Lower leg skin (tissue), 4 donors: ENCODE results near the gene THADA. TPM values are rescaled to one million over a fixed set of nuclear protein-coding genes. Genes with fewer than 3 reads are reported as not detected.
A peak's percentile ranks its signal among the peaks of the same experiment; 100 is the strongest.

ENCODE experiments used
- DNase-seq, 2 donors: peaks; one replicate each; pipeline ENCODE4 v3.0.0-alpha.2; 2019; ENCODE audit warnings: low spot score in 2 of 2
- H3K4me3 ChIP-seq: fragments of 200-600 bp; sonication (generic); 2 replicates; pipeline ENCODE4 v1.5.1; 2017; ENCODE audit warnings: mild to moderate bottlenecking, low read depth; ENCODE audit not compliant: poor library complexity, severe bottlenecking
- POLR2A ChIP-seq, 2 donors: fragments of 450-650 bp; IDR thresholded peaks; one replicate each; pipeline ENCODE4 v1.6.1; 2016 to 2017; ENCODE audit warnings: antibody characterized with exemption in 2 of 2, mild to moderate bottlenecking in 1 of 2, moderate library complexity in 1 of 2
- WGBS, 2 donors: methylation state at CpG; one replicate each; pipeline ENCODE4 v1.1.5; 2018; 5-methylcytosine and 5-hydroxymethylcytosine counted together
- intact Hi-C: fragments of 100-400 bp; cut with DNase I; formaldehyde crosslinking; loops from one replicate; pipeline ENCODE4 v1.15.0; 2023; ENCODE audit warnings: low total_unique reads
- total RNA-seq, 4 donors: library from RNA; depleted of rRNA; stranded (reverse); fragments of >200 nt; gene quantifications; one replicate each; pipeline ENCODE4 v1.1.0, GENCODE V29; 2016
- TF ChIP-seq, protein P1 (sequence below), 3 donors: fragments of 450-650 bp; IDR thresholded peaks; one replicate each; pipeline ENCODE4 v1.5.1; 2016; ENCODE audit warnings: antibody characterized with exemption in 3 of 3, mild to moderate bottlenecking in 3 of 3, moderate library complexity in 2 of 3

THADA gene
- total RNA-seq, 4 donors from 2014 or later: 19.5 to 26.4 (median 22.2) TPM

- H3K4me3 ChIP-seq: no peak overlapping the region
- intact Hi-C loops: no loop called here
- 50 to 54% methylated on average over 3 of the region's 3 CpGs for WGBS, 2 donors
- DNase-seq: no peak
- TF ChIP-seq POLR2A (IDR thresholded peaks at IDR 0.05): no peak
- TF ChIP-seq, protein P1, sequence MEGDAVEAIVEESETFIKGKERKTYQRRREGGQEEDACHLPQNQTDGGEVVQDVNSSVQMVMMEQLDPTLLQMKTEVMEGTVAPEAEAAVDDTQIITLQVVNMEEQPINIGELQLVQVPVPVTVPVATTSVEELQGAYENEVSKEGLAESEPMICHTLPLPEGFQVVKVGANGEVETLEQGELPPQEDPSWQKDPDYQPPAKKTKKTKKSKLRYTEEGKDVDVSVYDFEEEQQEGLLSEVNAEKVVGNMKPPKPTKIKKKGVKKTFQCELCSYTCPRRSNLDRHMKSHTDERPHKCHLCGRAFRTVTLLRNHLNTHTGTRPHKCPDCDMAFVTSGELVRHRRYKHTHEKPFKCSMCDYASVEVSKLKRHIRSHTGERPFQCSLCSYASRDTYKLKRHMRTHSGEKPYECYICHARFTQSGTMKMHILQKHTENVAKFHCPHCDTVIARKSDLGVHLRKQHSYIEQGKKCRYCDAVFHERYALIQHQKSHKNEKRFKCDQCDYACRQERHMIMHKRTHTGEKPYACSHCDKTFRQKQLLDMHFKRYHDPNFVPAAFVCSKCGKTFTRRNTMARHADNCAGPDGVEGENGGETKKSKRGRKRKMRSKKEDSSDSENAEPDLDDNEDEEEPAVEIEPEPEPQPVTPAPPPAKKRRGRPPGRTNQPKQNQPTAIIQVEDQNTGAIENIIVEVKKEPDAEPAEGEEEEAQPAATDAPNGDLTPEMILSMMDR (IDR thresholded peaks at IDR 0.05): no peak
Observed at GRCh38 chr2:43469713-43470112, 126.1 kb downstream of the THADA start.

GRCh38 chr2:43469094-43469493 is 126.7 kb downstream of the THADA start:
- no peak for DNase-seq
- WGBS, 2 donors: 62 to 68% methylated on average over 3 of the region's 3 CpGs
- TF ChIP-seq, protein P1 (IDR thresholded peaks at IDR 0.05): no peak
- TF ChIP-seq POLR2A (IDR thresholded peaks at IDR 0.05): no peak
- intact Hi-C loops: no loop called here
- H3K4me3 ChIP-seq: no peak overlapping the region

GRCh38 chr2:43467891-43468290 is 127.9 kb downstream of the THADA start:
- DNase-seq: no peak
- intact Hi-C loops: no loop called here
- no peak overlapping the region for H3K4me3 ChIP-seq
- TF ChIP-seq POLR2A (IDR thresholded peaks at IDR 0.05): no peak
- TF ChIP-seq, protein P1 (IDR thresholded peaks at IDR 0.05): no peak
- 43 to 56% methylated on average over 3 of the region's 3 CpGs for WGBS, 2 donors

DNA sequence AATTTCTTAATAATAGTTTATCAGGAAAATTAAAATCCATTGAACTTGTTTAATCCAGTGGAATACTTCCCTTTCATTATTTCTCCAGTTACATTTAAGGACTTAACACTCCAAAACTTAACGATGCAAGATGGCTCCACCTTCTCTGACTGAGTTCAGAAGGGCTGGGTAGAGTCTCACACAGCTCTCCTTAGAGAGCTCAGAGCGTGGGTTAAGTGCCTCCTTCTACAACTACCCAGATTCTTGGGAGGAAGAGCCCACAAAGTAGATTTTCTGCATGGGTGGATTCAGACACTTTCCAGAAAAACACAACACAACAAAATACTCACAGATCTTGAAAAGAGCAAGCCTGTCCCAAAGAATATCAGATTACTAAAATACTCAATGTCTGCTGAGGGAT is 130.6 kb downstream of the THADA start:
- 57 to 78% methylated on average over 2 of the region's 2 CpGs for WGBS, 2 donors

DNA sequence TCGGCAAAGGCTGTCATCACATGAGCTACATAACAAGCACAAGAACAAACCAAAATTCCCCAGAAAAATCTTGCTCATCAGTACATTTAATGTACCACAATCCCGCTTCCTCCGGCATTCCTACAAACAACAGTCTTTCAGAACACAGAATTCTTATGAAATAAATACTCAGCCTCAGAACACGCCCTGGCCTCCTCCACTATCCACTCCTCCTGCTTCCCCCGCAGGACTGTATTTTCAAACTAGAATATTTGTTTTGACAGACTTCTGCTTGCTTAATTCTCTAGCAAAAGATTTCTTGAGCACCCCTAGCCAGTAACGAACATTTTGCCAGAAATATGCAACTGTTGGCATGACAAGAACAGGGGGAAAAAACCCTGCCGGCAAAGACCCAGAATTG is 131.2 kb downstream of the THADA start:
- DNase-seq: peak; percentile 64 to 87
- 43 to 53% methylated on average over 7 of the region's 7 CpGs for WGBS, 2 donors
- TF ChIP-seq, protein P1 (IDR thresholded peaks at IDR 0.05): no peak
- TF ChIP-seq POLR2A (IDR thresholded peaks at IDR 0.05): no peak
- no peak overlapping the region for H3K4me3 ChIP-seq
- intact Hi-C loops: no loop called here

More for the DNA sequence above, 130.6 kb downstream of the THADA start:
- intact Hi-C loops: no loop called here
- no peak overlapping the region for H3K4me3 ChIP-seq
- TF ChIP-seq, protein P1 (IDR thresholded peaks at IDR 0.05): no peak
- no peak for DNase-seq

GRCh38 chr2:43462866-43463641 is 132.8 kb downstream of the THADA start:
- DNase-seq: no peak
- TF ChIP-seq, protein P1 (IDR thresholded peaks at IDR 0.05): no peak
- TF ChIP-seq POLR2A (IDR thresholded peaks at IDR 0.05): no peak
- intact Hi-C loops: no loop called here
- 27 to 37% methylated on average over 4 of the region's 4 CpGs for WGBS, 2 donors
- no peak overlapping the region for H3K4me3 ChIP-seq
